Measurements from ENCODE around the gene CCND1. TPM values are rescaled to one million over a fixed set of nuclear protein-coding genes. Genes with fewer than 3 reads are reported as not detected.

The CCND1 gene
- total RNA-seq, 1 experiment from 2014 or later: 2,517 TPM

DNA sequence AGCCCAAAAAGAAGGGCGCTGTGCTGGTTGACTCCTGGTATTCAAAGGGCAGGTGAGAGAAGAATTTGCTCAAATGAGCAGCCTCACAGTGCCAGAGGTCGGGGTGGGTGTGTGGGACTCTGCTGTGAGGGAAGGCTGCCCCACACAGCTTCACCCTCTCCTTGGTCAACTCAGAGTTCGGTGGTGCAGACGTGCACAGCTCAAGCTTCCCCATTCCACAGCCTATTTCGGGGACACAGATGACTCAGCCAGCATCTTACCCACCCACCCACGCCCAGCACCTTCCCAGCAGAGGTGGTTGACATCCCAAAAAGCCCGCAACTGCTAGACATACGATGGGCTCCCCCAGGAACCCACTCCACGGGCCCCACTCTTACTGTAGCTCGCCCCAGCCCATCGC lies 46.5 kb upstream of the CCND1 start:
- H3K4me1 ChIP-seq (ENCODE audit: insufficient read depth, low read length, poor library complexity, severe bottlenecking): peaks cover 22% of the 10 kb centered on the region
- no TSS peak for BruUV-seq (replicated peaks)
- POLR2A ChIA-PET (ENCODE audit: low non-redundant PET): no interaction called here
- TF ChIP-seq EZH2 (IDR thresholded peaks at IDR 0.05; ENCODE audit: borderline replicate concordance, low read depth, low read length, poor library complexity, severe bottlenecking): no peak
- TF ChIP-seq, protein P1, sequence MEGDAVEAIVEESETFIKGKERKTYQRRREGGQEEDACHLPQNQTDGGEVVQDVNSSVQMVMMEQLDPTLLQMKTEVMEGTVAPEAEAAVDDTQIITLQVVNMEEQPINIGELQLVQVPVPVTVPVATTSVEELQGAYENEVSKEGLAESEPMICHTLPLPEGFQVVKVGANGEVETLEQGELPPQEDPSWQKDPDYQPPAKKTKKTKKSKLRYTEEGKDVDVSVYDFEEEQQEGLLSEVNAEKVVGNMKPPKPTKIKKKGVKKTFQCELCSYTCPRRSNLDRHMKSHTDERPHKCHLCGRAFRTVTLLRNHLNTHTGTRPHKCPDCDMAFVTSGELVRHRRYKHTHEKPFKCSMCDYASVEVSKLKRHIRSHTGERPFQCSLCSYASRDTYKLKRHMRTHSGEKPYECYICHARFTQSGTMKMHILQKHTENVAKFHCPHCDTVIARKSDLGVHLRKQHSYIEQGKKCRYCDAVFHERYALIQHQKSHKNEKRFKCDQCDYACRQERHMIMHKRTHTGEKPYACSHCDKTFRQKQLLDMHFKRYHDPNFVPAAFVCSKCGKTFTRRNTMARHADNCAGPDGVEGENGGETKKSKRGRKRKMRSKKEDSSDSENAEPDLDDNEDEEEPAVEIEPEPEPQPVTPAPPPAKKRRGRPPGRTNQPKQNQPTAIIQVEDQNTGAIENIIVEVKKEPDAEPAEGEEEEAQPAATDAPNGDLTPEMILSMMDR (conservative IDR thresholded peaks at IDR 0.05; ENCODE audit: low read depth, low read length): no peak
- no peaks in the 10 kb centered on the region for H3K36me3 ChIP-seq (ENCODE audit: insufficient read depth, low read length, poor library complexity, severe bottlenecking)
- no peak for DNase-seq (ENCODE audit: low spot score)
- no peak overlapping the region for H3K27ac ChIP-seq (ENCODE audit: low read depth, low read length, poor library complexity, severe bottlenecking)
- no peaks in the 10 kb centered on the region for H3K27me3 ChIP-seq (replicated peaks; ENCODE audit: insufficient read depth, low read depth, low read length, poor library complexity)
- CTCF ChIA-PET: no interaction called here
- intact Hi-C loops (cut with micrococcal nuclease; ENCODE audit: unreplicated experiment): no loop called here
- peaks cover 6% of the 10 kb centered on the region for H3K9me3 ChIP-seq (ENCODE audit: low read depth, low read length, poor library complexity, severe bottlenecking)
- no peak overlapping the region for H3K4me3 ChIP-seq (ENCODE audit: low read depth, low read length, poor library complexity, severe bottlenecking)

DNA sequence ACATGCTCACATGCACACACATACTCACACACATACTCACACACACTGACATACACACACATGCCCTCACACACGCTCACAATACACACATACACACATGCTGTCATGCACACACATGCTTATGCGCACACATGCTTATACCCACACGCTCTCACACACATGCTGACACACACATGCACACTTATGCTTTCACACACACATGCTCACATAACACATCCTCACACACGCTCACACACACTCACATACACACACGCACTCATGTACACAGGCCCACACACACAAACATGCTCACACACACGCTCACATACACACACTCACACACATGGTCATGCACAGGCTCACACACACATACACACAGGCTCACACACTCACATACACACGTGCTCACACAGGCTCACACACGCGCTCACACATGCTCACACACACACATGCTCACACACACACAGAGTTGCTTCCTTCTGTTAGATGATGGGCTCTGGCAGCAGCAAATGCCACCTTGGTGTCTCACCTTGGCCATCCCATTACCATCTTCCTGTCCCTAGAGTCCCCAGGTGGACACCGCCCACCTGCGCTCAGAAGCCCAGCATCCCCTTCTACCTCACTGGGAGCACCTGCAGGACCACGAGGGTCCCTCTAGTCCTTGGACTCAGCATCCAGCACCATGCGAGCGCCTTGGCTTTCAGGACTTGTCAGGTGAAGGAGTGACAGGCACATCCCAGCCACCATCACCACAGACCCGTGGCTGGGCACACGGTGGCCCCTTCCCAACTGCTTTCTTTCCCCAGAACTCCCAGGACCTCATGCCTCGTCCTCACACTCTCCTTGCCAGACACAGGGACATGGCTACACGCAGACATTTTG lies 44.9 kb upstream of the CCND1 start:
- Histone ChIP-seq H3K27me3 (replicated peaks; ENCODE audit: insufficient read depth, low read depth, low read length, poor library complexity) (no peaks in the 10 kb centered on the region), H3K9me3 (ENCODE audit: low read depth, low read length, poor library complexity, severe bottlenecking) (peaks cover 6% of the 10 kb centered on the region), H3K4me3 (ENCODE audit: low read depth, low read length, poor library complexity, severe bottlenecking) (no peak overlapping the region), H3K27ac (ENCODE audit: low read depth, low read length, poor library complexity, severe bottlenecking) (no peak overlapping the region), H3K36me3 (ENCODE audit: insufficient read depth, low read length, poor library complexity, severe bottlenecking) (no peaks in the 10 kb centered on the region), H3K4me1 (ENCODE audit: insufficient read depth, low read length, poor library complexity, severe bottlenecking) (peaks cover 29% of the 10 kb centered on the region)
- ChIA-PET CTCF (no interaction called here), POLR2A (ENCODE audit: low non-redundant PET) (no interaction called here)
- no TSS peak for BruUV-seq (replicated peaks)
- no peak for TF ChIP-seq EZH2 (IDR thresholded peaks at IDR 0.05; ENCODE audit: borderline replicate concordance, low read depth, low read length, poor library complexity, severe bottlenecking)
- TF ChIP-seq, protein P1 (conservative IDR thresholded peaks at IDR 0.05; ENCODE audit: low read depth, low read length): no peak
- intact Hi-C loops (cut with micrococcal nuclease; ENCODE audit: unreplicated experiment): no loop called here
- no peak for DNase-seq (ENCODE audit: low spot score)

DNA sequence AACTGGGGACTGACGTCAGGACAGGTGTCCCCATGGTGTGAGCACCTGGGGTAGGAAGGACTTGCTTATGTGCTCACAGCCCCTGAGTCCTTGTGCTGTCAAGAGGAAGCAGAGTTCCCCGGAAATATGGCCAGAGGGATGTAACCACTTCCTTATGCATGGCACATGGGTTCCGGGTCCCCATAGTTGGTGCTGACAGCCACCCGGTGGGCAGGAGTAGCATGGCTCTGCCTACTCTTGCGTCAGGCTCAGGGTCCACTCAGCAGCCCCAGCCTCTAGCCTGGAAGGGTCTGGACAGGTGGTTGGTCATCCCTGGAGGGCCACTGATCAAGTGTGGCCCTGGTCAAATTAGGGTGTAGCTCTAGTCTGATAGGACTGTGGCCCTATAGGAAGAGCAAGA lies 42.8 kb upstream of the CCND1 start:
- no peak overlapping the region for H3K4me3 ChIP-seq (ENCODE audit: low read depth, low read length, poor library complexity, severe bottlenecking)
- H3K36me3 ChIP-seq (ENCODE audit: insufficient read depth, low read length, poor library complexity, severe bottlenecking): no peaks in the 10 kb centered on the region
- POLR2A ChIA-PET (ENCODE audit: low non-redundant PET): interaction anchor here (0.6 kb wide), 1 partner anchor 24 kb away, joined by 4 read pairs; no protein-coding TSS in a partner anchor
- intact Hi-C loops (cut with micrococcal nuclease; ENCODE audit: unreplicated experiment): no loop called here
- peak; percentile 54 for DNase-seq (ENCODE audit: low spot score)
- no peak for TF ChIP-seq EZH2 (IDR thresholded peaks at IDR 0.05; ENCODE audit: borderline replicate concordance, low read depth, low read length, poor library complexity, severe bottlenecking)
- TF ChIP-seq, protein P1 (conservative IDR thresholded peaks at IDR 0.05; ENCODE audit: low read depth, low read length): peak; percentile 52
- BruUV-seq (replicated peaks): no TSS peak
- no peaks in the 10 kb centered on the region for H3K9me3 ChIP-seq (ENCODE audit: low read depth, low read length, poor library complexity, severe bottlenecking)
- H3K27me3 ChIP-seq (replicated peaks; ENCODE audit: insufficient read depth, low read depth, low read length, poor library complexity): no peaks in the 10 kb centered on the region
- peaks cover 32% of the 10 kb centered on the region for H3K4me1 ChIP-seq (ENCODE audit: insufficient read depth, low read length, poor library complexity, severe bottlenecking)
- CTCF ChIA-PET: interaction anchor here (0.6 kb wide), 1 partner anchor 1104 kb away, joined by 4 read pairs; no protein-coding TSS in a partner anchor
- peak overlapping the region; percentile 84 for H3K27ac ChIP-seq (ENCODE audit: low read depth, low read length, poor library complexity, severe bottlenecking)

All from A673 (cell line).